GM15510 (cell line): ENCODE data around the gene C21orf58.

Experiments used
- POLR2A ChIP-seq: IDR thresholded peaks from 3 replicates; pipeline ENCODE4 v1.6.1; 2011; ENCODE audit warnings: borderline replicate concordance; ENCODE audit not compliant: insufficient read length; ENCODE audit errors: extremely low read depth

C21orf58 gene

DNA sequence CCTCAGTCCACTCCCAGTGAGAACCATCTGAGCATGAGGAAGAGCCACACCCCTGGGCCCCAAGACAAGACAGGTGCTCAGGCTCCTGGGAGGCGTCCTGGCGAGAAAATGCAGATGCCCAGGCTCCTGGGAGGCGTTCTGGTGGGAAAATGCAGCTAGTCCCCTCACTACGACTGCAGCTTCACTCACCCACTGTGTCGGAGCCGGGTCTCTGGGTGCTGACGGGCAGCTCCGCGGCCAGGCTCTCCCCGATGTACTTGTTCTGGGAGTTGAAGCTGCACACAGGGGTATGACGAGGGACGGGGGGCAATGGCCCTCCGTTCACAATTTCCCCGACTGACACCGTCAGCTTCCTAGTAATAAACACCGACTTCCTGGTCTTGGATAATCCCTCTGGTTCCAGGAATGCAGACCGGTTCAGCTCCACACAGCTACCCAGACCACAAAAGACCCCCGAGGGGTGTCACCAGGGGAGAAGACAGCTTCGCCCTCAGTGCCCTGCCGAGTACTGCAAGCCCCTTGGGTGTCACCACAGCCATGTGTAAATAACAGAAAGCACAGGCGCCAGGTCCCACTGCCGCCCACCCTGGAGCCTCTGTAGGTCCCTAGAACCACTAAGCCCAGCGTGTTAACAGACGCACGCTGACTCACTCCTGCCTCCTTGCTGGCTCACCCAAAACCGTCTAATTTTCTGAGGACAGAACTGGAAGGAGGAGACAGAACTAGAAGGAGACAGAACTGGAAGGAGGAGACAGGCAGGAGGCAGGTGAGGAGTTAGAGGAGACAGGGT lies 57.7 kb downstream of the C21orf58 start:
- TF ChIP-seq POLR2A, result no peak

DNA sequence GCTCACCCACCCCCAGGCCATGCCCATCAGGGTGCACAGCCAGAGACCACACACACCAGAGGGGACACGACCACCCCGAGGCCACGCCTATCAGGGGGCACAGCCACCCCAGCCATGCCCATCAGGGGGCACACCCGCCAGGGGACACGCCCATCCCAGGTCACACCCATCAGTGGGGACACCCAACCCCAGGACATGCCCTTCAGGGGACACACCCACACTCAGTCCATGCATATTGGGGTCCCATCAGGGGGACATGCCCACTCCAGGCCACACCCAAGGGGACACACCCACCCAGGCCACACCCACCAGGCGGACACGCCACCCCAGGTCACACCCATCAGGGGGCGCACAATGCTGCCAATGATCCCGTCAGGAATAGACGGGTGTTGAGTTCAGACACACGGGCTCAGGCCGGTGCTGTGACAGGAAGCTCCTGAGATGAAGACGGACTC lies 59.0 kb downstream of the C21orf58 start:
- no peak for TF ChIP-seq POLR2A

DNA sequence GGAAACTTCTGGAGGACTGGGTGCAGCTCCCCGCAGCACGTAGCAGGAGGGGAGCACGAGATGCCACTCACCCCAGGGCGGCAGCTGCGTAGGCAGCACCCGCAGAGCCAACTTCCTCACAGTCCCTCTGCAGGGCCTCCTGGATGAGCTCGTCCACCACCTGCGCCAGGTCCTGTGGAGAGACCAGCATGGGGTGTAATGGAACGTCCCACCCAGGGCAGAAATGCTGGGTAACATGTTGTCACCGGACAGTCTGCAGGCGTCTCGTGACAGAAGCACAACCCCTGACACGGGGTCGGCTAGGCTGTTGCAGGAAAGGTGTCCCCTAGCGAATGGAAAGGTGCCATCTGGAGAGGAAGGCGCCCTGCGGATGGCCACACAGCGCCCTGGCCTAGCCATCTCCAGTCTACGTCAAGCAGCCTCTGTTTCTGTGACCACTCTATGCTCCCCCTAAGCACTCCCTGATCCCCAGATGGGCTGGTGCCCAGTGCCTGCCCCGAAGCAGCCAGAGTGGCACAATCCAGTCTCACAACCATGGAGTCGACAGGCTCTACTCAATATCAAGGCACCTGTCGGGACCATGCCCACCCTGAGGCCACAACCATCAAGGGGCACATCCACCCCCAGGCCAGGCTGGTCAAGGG lies 59.5 kb downstream of the C21orf58 start:
- TF ChIP-seq POLR2A, result no peak

DNA sequence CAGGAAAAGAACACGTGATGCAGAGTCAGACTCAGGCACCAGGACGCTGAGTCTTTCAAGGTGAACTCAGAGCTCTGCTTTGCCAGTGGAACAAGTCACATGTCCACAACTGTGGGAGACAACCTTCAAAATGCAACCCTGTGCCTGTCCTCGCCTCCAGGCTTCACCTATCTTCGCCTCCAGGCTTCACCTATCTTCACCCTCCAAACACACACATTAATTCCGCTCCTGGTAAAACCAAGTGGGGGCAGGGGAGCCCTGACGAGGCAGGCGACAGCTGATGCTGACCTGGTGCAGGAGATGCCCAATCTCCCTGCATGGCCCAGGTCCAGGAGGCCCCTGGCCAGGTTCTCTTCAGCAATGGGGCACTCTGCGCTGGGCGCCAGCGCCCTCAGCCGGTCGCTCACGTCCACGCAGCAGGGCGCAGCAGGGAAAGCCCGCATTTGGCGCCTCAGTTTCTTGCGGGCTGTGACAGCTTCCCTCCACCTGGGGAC lies 67.1 kb downstream of the C21orf58 start:
- no peak for TF ChIP-seq POLR2A

DNA sequence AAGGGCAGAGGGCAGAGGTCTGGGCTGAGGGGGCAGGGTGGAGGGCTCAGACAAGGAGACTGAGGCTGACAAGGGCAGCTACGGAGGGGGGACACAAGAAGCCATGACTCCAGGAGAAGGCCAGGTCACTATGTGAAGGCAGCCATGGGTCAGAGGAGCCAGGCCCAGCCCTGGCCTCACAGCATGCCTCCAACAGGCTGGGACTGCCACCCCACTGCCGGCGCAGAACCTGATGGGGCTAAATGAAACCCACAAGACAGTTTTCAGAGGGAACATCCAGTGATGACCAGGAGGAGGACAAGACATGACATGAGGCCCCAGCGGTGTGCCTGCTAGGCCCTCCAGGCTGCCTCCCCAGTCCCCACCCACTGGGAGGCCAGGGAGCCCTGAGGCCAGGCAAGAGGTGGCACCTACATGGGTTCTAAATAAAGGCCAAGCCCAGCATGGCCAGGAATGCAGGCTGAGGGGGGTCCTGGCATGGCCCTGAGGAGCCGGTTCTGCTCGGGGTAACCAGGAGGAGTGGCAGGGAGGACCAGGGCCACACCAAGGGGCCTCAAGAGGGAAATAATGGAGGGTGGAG lies 67.8 kb downstream of the C21orf58 start:
- no peak for TF ChIP-seq POLR2A

DNA sequence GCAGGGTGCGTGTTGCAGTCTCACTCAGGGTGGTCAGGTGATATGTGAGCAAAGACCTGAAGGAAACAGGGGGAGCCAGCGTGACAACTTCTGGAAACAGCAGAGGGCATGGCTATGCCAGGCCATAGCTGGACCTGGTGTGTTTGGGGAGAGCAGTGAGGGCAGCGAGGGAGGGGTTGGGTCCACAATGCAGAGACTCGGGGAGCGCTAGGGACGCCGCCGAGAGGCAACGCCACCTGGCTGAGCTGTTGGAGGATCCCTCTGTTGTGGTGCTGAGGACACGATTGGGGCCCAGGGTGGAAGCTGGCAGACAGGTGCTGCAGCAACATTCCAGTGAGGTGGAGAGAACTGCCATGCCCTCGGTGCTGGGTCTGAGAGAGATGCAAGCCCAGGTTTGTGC lies 68.5 kb downstream of the C21orf58 start:
- TF ChIP-seq POLR2A, result no peak

DNA sequence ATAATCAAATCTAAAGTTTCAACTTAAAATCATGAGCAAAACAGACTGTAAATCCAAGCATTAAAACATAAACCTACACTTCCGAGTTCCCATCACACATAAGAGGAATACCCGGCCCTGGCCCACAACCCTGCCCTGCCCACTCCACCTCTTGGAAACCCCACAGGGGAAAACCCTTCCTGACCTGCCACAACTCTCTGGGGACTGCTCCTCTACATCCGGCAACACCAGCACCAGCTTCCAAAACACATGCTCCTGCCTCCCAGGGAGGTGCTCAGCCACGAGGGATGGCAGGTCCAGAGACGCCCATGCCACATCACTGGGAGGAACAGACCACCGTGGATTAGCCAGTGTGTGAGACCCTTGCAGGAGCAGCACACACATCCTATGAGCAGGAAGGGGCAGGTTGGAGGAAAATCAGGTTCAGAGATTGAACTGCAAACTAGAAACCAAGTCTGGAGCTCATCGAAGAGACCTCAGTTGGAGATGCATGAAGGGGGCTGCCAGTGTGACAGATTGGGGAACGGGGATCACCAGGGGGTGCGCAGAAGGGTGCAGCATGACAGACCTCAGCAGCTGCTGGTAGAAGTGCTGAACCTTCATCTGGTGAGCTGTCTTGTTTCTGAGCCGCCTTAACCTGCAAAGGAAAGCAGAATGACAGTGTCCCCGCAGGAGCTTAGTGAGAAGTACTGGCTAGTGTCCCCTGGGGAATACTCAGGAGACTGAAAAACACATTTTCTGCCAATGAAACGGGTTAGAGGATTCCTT lies 69.3 kb downstream of the C21orf58 start:
- TF ChIP-seq POLR2A, result no peak

DNA sequence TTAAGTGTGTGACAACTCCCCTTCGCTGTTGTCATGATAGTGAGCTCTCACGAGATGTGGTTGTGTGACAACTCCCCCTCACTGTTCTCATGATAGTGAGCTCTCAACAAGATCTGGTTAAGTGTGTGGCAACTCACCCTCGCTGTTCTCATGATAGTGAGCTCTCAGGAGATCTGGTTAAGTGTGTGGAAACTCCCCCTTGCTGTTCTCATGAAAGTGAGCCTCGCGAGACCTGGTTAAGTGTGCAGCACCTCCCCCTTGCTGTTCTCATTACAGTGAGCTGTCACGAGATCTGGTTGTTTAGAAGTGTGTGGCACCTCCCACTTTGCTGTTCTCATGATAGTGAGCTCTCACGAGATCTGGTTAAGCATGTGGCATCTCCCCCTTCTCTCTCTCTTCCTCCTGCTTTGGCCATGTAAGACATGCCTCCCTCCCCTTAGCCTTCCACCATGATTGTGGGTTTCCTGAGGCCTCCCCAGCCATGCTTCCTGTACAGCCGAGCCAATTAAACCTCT lies 70.0 kb downstream of the C21orf58 start:
- no peak for TF ChIP-seq POLR2A

DNA sequence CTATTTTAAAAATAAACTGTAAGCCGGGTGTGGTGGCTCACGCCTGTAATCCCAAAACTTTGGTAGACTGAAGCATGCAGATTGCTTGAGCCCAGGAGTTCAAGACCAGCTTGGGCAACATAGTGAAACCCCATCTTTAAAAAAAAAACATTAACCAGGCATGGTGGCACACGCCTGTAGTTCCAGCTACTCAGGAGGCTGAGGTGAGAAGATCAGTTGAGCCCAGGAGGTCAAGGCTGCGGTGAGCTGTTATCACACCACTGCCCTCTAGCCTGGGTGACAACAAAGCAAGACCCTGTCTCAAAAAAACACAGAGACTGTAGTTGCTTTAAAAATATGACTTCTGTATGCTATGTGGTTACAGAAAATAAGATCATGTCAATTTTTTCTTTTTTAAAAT lies 70.8 kb downstream of the C21orf58 start:
- no peak for TF ChIP-seq POLR2A
